Measurements from ENCODE around the gene SOBP. TPM values are rescaled to one million over a fixed set of nuclear protein-coding genes. Genes with fewer than 3 reads are reported as not detected.

SOBP gene
- total RNA-seq, 1 experiment from 2014 or later, result 10.1 TPM

DNA sequence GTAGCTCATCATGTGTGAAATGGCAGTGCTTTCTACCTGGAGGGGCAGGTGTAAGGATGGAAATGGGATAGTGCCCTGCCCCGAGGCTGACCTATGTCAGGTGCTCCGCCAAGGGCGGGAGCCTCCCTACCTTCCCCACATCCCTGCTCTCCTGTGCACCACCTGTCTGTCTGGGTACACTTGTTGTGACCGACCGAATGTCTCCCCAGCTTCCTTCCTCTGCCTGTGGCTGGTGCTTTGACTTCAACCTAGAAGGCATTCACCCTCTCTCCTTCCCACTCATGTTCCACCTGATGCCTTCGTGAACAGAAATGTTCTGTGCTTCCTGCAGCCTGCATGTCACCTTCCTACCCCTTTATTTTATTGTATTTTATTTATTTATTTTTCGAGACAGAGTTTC, 219.4 kb downstream of the SOBP start (continued):
- TF ChIP-seq, protein P1, sequence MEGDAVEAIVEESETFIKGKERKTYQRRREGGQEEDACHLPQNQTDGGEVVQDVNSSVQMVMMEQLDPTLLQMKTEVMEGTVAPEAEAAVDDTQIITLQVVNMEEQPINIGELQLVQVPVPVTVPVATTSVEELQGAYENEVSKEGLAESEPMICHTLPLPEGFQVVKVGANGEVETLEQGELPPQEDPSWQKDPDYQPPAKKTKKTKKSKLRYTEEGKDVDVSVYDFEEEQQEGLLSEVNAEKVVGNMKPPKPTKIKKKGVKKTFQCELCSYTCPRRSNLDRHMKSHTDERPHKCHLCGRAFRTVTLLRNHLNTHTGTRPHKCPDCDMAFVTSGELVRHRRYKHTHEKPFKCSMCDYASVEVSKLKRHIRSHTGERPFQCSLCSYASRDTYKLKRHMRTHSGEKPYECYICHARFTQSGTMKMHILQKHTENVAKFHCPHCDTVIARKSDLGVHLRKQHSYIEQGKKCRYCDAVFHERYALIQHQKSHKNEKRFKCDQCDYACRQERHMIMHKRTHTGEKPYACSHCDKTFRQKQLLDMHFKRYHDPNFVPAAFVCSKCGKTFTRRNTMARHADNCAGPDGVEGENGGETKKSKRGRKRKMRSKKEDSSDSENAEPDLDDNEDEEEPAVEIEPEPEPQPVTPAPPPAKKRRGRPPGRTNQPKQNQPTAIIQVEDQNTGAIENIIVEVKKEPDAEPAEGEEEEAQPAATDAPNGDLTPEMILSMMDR (IDR thresholded peaks at IDR 0.05), result no peak
- TF ChIP-seq, protein P2, sequence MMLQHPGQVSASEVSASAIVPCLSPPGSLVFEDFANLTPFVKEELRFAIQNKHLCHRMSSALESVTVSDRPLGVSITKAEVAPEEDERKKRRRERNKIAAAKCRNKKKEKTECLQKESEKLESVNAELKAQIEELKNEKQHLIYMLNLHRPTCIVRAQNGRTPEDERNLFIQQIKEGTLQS (CRISPR knock-in tag; conservative IDR thresholded peaks at IDR 0.05), result no peak
- TF ChIP-seq SOX15 (CRISPR knock-in tag; IDR thresholded peaks at IDR 0.05) (no peak), USF1 (CRISPR knock-in tag; IDR thresholded peaks at IDR 0.05) (no peak), USF2 (CRISPR knock-in tag; IDR thresholded peaks at IDR 0.05) (no peak), MXD4 (CRISPR knock-in tag; IDR thresholded peaks at IDR 0.05; ENCODE audit: borderline replicate concordance) (no peak)

Other genes with a start within 250 kb of the SOBP start
- 15.8 to 18.3 TPM (median 17.2 TPM) in 3 replicates for gene PDSS2, start 30.6 kb upstream of the SOBP start, total RNA-seq (2021)

Data from WTC11 (cell line).